ENCODE measurements around the gene MME. TPM values are rescaled to one million over a fixed set of nuclear protein-coding genes. Genes with fewer than 3 reads are reported as not detected.

MME gene
- total RNA-seq, 1 experiment from 2014 or later: not detected

DNA sequence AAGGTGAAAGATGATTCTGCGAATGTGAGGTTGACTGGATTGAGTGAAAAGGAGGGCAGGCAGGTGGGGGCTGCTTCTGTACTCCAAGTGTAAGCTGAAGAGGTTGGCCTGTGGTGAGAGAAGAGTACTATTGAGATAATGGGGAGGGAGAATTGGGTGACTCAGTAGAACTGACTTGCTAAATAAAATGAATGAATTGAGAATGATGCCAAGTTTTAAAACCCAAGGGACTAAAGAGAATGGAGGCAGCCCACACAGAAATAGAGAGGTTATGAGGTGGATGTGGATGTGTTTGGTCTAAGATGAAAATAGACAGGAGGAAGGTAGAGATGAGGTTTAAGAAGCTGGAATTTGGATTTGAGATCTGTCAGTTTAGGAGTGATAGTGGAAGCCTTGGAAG lies 5.9 kb downstream of the MME start:
- Histone ChIP-seq H3K4me3 (ENCODE audit: low read depth, low read length, poor library complexity, severe bottlenecking) (no peak overlapping the region), H3K36me3 (ENCODE audit: insufficient read depth, low read length, poor library complexity, severe bottlenecking) (no peaks in the 10 kb centered on the region), H3K9me3 (ENCODE audit: low read depth, low read length, poor library complexity, severe bottlenecking) (no peaks in the 10 kb centered on the region), H3K27me3 (replicated peaks; ENCODE audit: insufficient read depth, low read depth, low read length, poor library complexity) (peaks cover 40% of the 10 kb centered on the region), H3K27ac (ENCODE audit: low read depth, low read length, poor library complexity, severe bottlenecking) (no peak overlapping the region), H3K4me1 (ENCODE audit: insufficient read depth, low read length, poor library complexity, severe bottlenecking) (no peaks in the 10 kb centered on the region)
- DNase-seq (ENCODE audit: low spot score): no peak
- no TSS peak for BruUV-seq (replicated peaks)
- intact Hi-C loops (cut with micrococcal nuclease; ENCODE audit: unreplicated experiment): no loop called here
- TF ChIP-seq, protein P1, sequence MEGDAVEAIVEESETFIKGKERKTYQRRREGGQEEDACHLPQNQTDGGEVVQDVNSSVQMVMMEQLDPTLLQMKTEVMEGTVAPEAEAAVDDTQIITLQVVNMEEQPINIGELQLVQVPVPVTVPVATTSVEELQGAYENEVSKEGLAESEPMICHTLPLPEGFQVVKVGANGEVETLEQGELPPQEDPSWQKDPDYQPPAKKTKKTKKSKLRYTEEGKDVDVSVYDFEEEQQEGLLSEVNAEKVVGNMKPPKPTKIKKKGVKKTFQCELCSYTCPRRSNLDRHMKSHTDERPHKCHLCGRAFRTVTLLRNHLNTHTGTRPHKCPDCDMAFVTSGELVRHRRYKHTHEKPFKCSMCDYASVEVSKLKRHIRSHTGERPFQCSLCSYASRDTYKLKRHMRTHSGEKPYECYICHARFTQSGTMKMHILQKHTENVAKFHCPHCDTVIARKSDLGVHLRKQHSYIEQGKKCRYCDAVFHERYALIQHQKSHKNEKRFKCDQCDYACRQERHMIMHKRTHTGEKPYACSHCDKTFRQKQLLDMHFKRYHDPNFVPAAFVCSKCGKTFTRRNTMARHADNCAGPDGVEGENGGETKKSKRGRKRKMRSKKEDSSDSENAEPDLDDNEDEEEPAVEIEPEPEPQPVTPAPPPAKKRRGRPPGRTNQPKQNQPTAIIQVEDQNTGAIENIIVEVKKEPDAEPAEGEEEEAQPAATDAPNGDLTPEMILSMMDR (conservative IDR thresholded peaks at IDR 0.05; ENCODE audit: low read depth, low read length): no peak
- TF ChIP-seq EZH2 (IDR thresholded peaks at IDR 0.05; ENCODE audit: borderline replicate concordance, low read depth, low read length, poor library complexity, severe bottlenecking): no peak
- ChIA-PET POLR2A (ENCODE audit: low non-redundant PET) (no interaction called here), CTCF (no interaction called here)

DNA sequence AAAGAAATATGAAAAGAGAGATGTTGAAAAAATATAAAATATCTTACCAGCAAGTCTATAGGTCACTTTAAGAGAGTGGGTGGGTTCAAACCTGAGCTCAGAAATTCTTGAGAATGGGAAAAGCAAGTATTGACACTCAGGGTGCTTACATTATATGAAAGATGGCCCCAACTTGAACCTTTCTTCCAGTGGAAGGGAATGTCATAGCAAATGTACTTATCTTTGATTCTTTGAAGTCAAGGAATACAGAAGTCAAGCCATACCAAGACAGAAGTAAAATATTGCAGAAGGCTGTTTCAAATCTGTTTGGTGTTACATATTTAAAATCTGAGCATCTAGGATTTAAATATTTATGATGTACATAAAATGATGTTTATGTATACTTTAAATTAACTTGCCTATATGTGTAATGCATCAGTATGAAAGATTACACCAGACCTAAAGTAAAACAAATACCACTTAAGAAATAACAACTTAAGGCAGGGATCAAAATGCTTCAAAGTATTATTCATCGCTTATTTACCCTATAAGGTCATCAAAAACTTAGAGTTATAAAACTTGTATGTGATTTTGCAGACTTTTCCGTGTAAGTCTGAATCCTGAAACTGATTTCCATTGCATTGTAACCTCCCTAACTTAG lies 8.7 kb downstream of the MME start:
- TF ChIP-seq, protein P1 (conservative IDR thresholded peaks at IDR 0.05; ENCODE audit: low read depth, low read length): no peak
- no peak for TF ChIP-seq EZH2 (IDR thresholded peaks at IDR 0.05; ENCODE audit: borderline replicate concordance, low read depth, low read length, poor library complexity, severe bottlenecking)
- ChIA-PET CTCF (no interaction called here), POLR2A (ENCODE audit: low non-redundant PET) (no interaction called here)
- Histone ChIP-seq H3K4me1 (ENCODE audit: insufficient read depth, low read length, poor library complexity, severe bottlenecking) (no peaks in the 10 kb centered on the region), H3K9me3 (ENCODE audit: low read depth, low read length, poor library complexity, severe bottlenecking) (no peaks in the 10 kb centered on the region), H3K4me3 (ENCODE audit: low read depth, low read length, poor library complexity, severe bottlenecking) (no peak overlapping the region), H3K27me3 (replicated peaks; ENCODE audit: insufficient read depth, low read depth, low read length, poor library complexity) (peaks cover 18% of the 10 kb centered on the region), H3K36me3 (ENCODE audit: insufficient read depth, low read length, poor library complexity, severe bottlenecking) (no peaks in the 10 kb centered on the region), H3K27ac (ENCODE audit: low read depth, low read length, poor library complexity, severe bottlenecking) (no peak overlapping the region)
- no peak for DNase-seq (ENCODE audit: low spot score)
- BruUV-seq (replicated peaks): no TSS peak
- intact Hi-C loops (cut with micrococcal nuclease; ENCODE audit: unreplicated experiment): no loop called here

DNA sequence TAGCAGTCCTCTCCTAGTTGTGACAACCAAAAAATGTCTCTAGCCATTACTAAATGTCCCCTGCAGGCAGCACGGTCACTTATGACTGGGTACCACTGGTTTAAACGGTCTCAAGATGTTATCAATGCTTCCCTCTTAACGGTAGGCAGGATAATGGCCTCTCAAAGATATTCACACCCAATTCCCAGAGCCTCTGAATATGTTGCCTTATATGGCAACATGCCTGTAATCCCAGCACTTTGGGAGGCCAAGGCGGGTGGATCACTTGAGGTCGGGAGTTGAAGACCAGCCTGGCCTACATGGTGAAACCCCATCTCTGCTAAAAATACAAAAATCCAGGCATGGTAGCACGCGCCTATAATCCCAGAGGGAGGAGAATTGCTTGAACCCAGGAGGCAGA lies 9.4 kb downstream of the MME start:
- BruUV-seq (replicated peaks): no TSS peak
- DNase-seq (ENCODE audit: low spot score): no peak
- Histone ChIP-seq H3K36me3 (ENCODE audit: insufficient read depth, low read length, poor library complexity, severe bottlenecking) (no peaks in the 10 kb centered on the region), H3K27ac (ENCODE audit: low read depth, low read length, poor library complexity, severe bottlenecking) (no peak overlapping the region), H3K4me3 (ENCODE audit: low read depth, low read length, poor library complexity, severe bottlenecking) (no peak overlapping the region), H3K9me3 (ENCODE audit: low read depth, low read length, poor library complexity, severe bottlenecking) (no peaks in the 10 kb centered on the region), H3K27me3 (replicated peaks; ENCODE audit: insufficient read depth, low read depth, low read length, poor library complexity) (peaks cover 17% of the 10 kb centered on the region), H3K4me1 (ENCODE audit: insufficient read depth, low read length, poor library complexity, severe bottlenecking) (no peaks in the 10 kb centered on the region)
- intact Hi-C loops (cut with micrococcal nuclease; ENCODE audit: unreplicated experiment): no loop called here
- CTCF ChIA-PET: no interaction called here
- POLR2A ChIA-PET (ENCODE audit: low non-redundant PET): no interaction called here
- TF ChIP-seq, protein P1 (conservative IDR thresholded peaks at IDR 0.05; ENCODE audit: low read depth, low read length): no peak
- TF ChIP-seq EZH2 (IDR thresholded peaks at IDR 0.05; ENCODE audit: borderline replicate concordance, low read depth, low read length, poor library complexity, severe bottlenecking): no peak
